ENCODE measurements around the gene UPK1A.

UPK1A gene

GRCh38 chr19:35628264-35628564, 38.1 kb upstream of the UPK1A start:
- TF ChIP-seq CTCF (IDR thresholded peaks at IDR 0.05): no peak

- TF ChIP-seq CTCF (IDR thresholded peaks at IDR 0.05): no peak
These were observed 37.6 kb upstream of the UPK1A start, which contains the start of gene RBM42 for GRCh38 chr19:35628565-35629331. Gene RBM42, plus strand, starts transcription at chr19:35629036. Its CDS starts 118 bp downstream, at chr19:35629154.

GRCh38 chr19:35629332-35629633, 37.0 kb upstream of the UPK1A start:
- TF ChIP-seq CTCF (IDR thresholded peaks at IDR 0.05): no peak

GRCh38 chr19:35633727-35634440, 32.4 kb upstream of the UPK1A start:
- no peak for TF ChIP-seq CTCF (IDR thresholded peaks at IDR 0.05)

- TF ChIP-seq CTCF (IDR thresholded peaks at IDR 0.05): no peak
These were observed 29.7 kb upstream of the UPK1A start for GRCh38 chr19:35636651-35637050.

- TF ChIP-seq CTCF (IDR thresholded peaks at IDR 0.05): no peak
These were observed 29.2 kb upstream of the UPK1A start for GRCh38 chr19:35637165-35637564.

- no peak for TF ChIP-seq CTCF (IDR thresholded peaks at IDR 0.05)
These were observed 27.0 kb upstream of the UPK1A start for GRCh38 chr19:35639321-35639639.

All from LNCAP (cell line).